Melanocyte of skin (primary cell): ENCODE data around the gene WASL. TPM values are rescaled to one million over a fixed set of nuclear protein-coding genes. Genes with fewer than 3 reads are reported as not detected.

Source experiments
- small RNA-seq, 2 donors: library from RNA; depleted of rRNA; stranded (forward); fragments of <200 nt; gene quantifications; one replicate each; pipeline ENCODE3, GENCODE V24; 2012
- total RNA-seq, 2 donors: library from RNA; depleted of rRNA; stranded (reverse); fragments of >200 nt; gene quantifications; 2 replicates each; pipeline ENCODE4 v1.2.3, GENCODE V29; 2012

The WASL gene
- 10 to 100 TPM; 14.8 to 16.3 TPM for total RNA-seq

DNA sequence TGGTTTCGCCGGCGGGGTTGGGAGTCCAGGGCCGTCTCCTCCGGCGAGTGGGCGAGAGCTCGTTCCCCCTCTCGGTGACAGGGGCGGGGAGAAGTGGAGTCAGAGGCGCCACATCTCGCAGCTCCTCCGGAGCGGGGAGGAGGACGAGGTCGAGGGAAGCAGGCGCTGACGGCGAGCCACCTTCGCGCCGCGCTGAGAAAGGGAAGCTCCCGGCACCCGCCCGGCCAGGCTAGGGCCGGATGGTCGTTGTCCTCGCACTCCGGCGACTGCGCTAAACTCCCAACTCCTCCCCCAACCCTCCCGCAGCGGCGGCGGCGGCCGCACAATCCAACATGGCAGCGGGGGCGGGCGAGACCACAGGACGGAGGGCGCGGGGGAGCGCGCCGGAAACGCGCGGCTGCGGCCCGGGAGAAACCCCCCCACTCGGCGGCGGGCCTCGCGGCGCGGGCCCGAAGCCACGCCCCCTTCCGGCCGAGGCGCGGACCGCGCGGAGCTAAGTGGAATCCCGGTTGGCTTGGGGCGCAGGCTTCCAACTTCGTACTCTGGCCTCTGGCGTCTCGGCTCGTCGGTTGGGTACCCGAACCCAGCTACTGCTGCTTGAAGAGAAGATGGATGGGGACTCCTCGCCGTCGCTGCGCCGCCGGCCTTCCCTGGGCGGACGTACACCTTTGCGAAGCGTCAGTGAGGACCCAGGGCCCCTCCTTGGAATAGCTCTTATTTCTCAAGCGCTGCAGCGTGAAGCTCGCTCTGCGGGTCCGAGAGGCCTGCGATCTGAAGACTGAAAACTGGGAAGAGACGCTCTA, at the start of gene WASL:
Gene WASL (minus strand): TSS at position 270 of the 803 bp plus-strand sequence. CDS start 269 bp downstream, at position 1.

DNA sequence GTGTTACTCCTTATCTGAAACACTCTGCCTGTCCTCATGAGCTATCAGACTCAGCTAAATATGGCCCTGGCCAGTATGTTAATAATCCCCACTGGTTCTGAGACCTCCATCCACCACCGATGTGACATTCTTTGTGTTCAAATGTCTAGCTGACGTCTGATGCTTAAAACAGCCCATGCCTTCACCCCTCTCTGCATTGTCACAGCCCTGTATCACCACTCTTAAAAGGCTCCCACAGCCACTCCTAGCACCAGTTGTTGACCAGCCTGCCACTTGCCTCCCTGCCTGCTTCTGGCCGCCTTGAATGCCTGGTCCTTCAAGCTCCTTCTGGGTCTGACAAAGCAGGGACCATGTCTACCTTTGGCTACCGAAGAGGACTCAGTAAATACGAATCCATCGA, 93.2 kb downstream of the WASL start, which contains the start of gene LMOD2:
Gene LMOD2 (plus strand): TSS at position 253 of the 400 bp plus-strand sequence. CDS start 98 bp downstream, at position 351.

Small RNAs within 50 kb of the gene (small RNA-seq; reads per million reads assigned to genes)
- 0 reads per million in 2 donors for gene RNU6-11P

Other genes starting within 250 kb of the WASL start
- under 1 TPM; under 0.01 TPM for gene IQUB, start 214.4 kb downstream of the WASL start, total RNA-seq
- 10 to 100 TPM; 30.3 to 30.6 TPM for gene NDUFA5, start 191.2 kb downstream of the WASL start, total RNA-seq
- gene ASB15, start 147.2 kb downstream of the WASL start, total RNA-seq, result not detected
- gene LMOD2, start 93.1 kb downstream of the WASL start, total RNA-seq, result not detected
- gene HYAL4, start 96.2 kb upstream of the WASL start, total RNA-seq, result not detected
- gene SPAM1, start 176.2 kb upstream of the WASL start, total RNA-seq, result not detected